Right lobe of liver (tissue), 6 donors: Measurements from ENCODE around the gene SERPINB8. TPM values are rescaled to one million over a fixed set of nuclear protein-coding genes. Genes with fewer than 3 reads are reported as not detected.

Experiments
- ATAC-seq, 4 donors: fragments of 200-7000 bp; cut with Tn5 transposase; one replicate each; pipeline ENCODE4 v1.9.1; 2020; ENCODE audit warnings: mild to moderate bottlenecking in 4 of 4, moderate library complexity in 4 of 4
- DNase-seq, 3 donors: peaks; one replicate each; pipeline ENCODE4 v3.0.0-alpha.2; 2020
- H3K27ac ChIP-seq, 3 donors: fragments of 200-600 bp; one replicate each; pipeline ENCODE4 v1.8.0; 2022
- H3K27me3 ChIP-seq, 2 donors: fragments of 200-600 bp; one replicate each; pipeline ENCODE4 v1.8.0; 2022
- H3K36me3 ChIP-seq, 4 donors: fragments of 200-600 bp; sonication (generic) in 1 of 4; one replicate each; pipeline versions ENCODE4 v1.5.1 to v1.8.0; 2017 to 2022; ENCODE audit warnings: control low read depth in 1 of 4
- H3K4me1 ChIP-seq, 4 donors: fragments of 200-600 bp; sonication (generic) in 1 of 4; one replicate each; pipeline versions ENCODE4 v1.5.1 to v1.8.0; 2017 to 2022; ENCODE audit warnings: control low read depth in 1 of 4
- H3K4me3 ChIP-seq, 3 donors: fragments of 200-600 bp; one replicate each; pipeline ENCODE4 v1.8.0; 2022
- H3K9me3 ChIP-seq, 4 donors: fragments of 200-600 bp; sonication (generic) in 1 of 4; one replicate each; pipeline versions ENCODE4 v1.5.1 to v1.8.0; 2017 to 2022; ENCODE audit warnings: control low read depth in 1 of 4
- POLR2A ChIP-seq: fragments of 450-650 bp; IDR thresholded peaks from one replicate; pipeline ENCODE4 v1.6.1; 2017; ENCODE audit warnings: antibody characterized with exemption, mild to moderate bottlenecking
- WGBS: methylation state at CpG from one replicate; pipeline ENCODE4 v1.1.6; 2018; ENCODE audit warnings: low coverage, low lambda C conversion rate; ENCODE audit not compliant: insufficient coverage; ENCODE audit errors: missing lambda C conversion rate; 5-methylcytosine and 5-hydroxymethylcytosine counted together
- intact Hi-C, 2 donors: fragments of 100-400 bp; cut with DNase I; formaldehyde crosslinking; loops; one replicate each; pipeline versions ENCODE4 v1.11.2 to v1.14.1; 2022
- total RNA-seq, 6 experiments: library from RNA; depleted of rRNA in 2 of 6; stranded (reverse); fragments of >200 nt in 2 of 6; fragmentation: NEBNext Ultra II Directional in 3 of 6; extraction: Animal tissue kit (Norgen Biotek cat#: 25700) in 3 of 6; gene quantifications; one replicate each; pipeline versions ENCODE4 v1.1.0 to v1.2.4, GENCODE V29; 2016 to 2023
- TF ChIP-seq, protein P1 (sequence below), 4 donors: fragments of 200-600 bp in 3 of 4; fragments of 450-650 bp in 1 of 4; IDR thresholded peaks; one replicate each; pipeline versions ENCODE4 v1.5.1 to v1.8.0; 2016 to 2022; ENCODE audit warnings: antibody characterized with exemption in 4 of 4, mild to moderate bottlenecking in 2 of 4
- donor health status: DM: no; HTN: yes; CAD: no.
- donor health status: DM: no; HTN: no; CAD: no.
- donor health status: DM: no; HTN: no; CAD: no.
- donor health status: DM: no; HTN: yes; CAD: no.
- donor health status: DM: no; HTN: yes; CAD: no.

Gene SERPINB8
- total RNA-seq, 6 experiments from 2014 or later: 2.8 to 44.2 (median 16.8) TPM

DNA sequence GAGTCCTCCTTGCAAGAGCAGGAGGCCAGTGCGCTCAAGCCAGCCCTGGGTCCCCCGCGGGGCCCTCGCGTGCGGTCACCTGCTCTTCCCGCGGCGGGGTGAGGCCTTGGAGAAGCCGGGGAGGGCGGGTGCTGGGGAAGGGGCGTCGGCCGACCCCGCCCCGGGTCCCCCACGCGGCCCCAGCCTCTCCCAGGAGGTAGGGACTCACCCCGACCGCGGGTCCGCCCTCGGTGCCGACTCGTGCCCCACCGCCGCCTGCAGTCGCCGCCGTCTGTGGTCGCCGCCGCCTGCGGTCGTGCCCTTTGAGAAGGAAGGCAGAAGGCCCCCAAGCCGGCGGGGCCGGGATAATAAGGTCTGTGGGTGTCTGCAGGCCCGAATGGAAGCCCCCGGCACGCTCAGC lies 32.7 kb downstream of the SERPINB8 start:
- peak in 1 of 4 donors; percentile 25 for ATAC-seq

DNA sequence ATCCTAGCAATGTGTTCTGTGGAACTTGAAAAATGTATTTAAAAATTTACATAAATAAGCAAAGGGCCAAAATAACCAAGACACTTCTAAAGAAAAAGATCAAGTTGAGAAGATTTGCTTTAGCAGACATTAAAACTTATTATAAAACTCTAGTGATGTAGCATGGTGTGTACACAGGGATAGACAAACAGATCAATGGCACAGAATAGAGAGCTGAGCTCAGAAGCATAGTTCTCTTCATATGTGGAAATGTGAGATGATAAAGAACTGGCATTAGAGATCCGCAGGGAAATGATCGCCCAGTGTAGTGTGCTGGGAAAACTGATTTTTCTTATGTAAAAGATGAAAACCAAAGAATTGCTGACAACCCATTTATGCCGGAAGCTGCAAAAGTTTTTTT lies 39.4 kb downstream of the SERPINB8 start:
- H3K36me3 ChIP-seq: no peaks in the 10 kb centered on the region
- no peak overlapping the region for H3K27ac ChIP-seq
- intact Hi-C loops: no loop called here
- H3K9me3 ChIP-seq: no peaks in the 10 kb centered on the region
- 39% methylated on average over 3 of the region's 3 CpGs for WGBS
- no peak overlapping the region for H3K4me3 ChIP-seq
- H3K4me1 ChIP-seq: peaks cover 0 to 4% (median 0%) of the 10 kb centered on the region in 4 donors
- no peaks in the 10 kb centered on the region for H3K27me3 ChIP-seq
- TF ChIP-seq, protein P1, sequence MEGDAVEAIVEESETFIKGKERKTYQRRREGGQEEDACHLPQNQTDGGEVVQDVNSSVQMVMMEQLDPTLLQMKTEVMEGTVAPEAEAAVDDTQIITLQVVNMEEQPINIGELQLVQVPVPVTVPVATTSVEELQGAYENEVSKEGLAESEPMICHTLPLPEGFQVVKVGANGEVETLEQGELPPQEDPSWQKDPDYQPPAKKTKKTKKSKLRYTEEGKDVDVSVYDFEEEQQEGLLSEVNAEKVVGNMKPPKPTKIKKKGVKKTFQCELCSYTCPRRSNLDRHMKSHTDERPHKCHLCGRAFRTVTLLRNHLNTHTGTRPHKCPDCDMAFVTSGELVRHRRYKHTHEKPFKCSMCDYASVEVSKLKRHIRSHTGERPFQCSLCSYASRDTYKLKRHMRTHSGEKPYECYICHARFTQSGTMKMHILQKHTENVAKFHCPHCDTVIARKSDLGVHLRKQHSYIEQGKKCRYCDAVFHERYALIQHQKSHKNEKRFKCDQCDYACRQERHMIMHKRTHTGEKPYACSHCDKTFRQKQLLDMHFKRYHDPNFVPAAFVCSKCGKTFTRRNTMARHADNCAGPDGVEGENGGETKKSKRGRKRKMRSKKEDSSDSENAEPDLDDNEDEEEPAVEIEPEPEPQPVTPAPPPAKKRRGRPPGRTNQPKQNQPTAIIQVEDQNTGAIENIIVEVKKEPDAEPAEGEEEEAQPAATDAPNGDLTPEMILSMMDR (IDR thresholded peaks at IDR 0.05): no peak
- no peak for TF ChIP-seq POLR2A
- ATAC-seq (peak; percentile 64 to 95 (median 72)), DNase-seq (no peak)

More for the DNA sequence above, 32.7 kb downstream of the SERPINB8 start:
- H3K27me3 ChIP-seq: no peaks in the 10 kb centered on the region
- H3K27ac ChIP-seq: no peak overlapping the region
- H3K4me3 ChIP-seq: no peak overlapping the region
- no peak for DNase-seq
- no peaks in the 10 kb centered on the region for H3K4me1 ChIP-seq
- WGBS: 60% methylated on average over 1 of the region's 41 CpGs
- intact Hi-C loops: no loop called here
- no peaks in the 10 kb centered on the region for H3K9me3 ChIP-seq
- TF ChIP-seq, protein P1 (IDR thresholded peaks at IDR 0.05): no peak
- no peak for TF ChIP-seq POLR2A
- H3K36me3 ChIP-seq: no peaks in the 10 kb centered on the region

DNA sequence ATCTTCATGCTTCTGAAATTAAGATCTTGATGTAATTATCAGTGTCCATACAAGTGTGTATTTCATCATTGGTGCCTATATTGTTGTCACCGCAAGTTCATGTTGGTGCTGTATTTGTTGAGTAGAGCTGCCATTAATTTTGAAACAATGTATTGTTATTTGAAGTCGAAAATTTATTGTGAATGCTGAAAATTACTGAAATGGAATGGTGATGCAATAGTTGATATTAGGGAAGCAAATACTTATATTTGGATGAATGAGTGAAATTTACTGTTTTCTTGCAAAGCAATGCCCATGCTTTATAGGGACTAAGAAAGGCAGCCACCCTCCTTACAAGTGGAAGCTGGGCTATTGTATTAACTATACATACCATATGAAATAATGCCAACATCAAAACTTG lies 41.6 kb downstream of the SERPINB8 start:
- intact Hi-C loops: no loop called here
- Histone ChIP-seq H3K4me3 (no peak overlapping the region), H3K4me1 (peaks cover 0 to 4% (median 0%) of the 10 kb centered on the region in 4 donors), H3K27me3 (no peaks in the 10 kb centered on the region), H3K9me3 (no peaks in the 10 kb centered on the region), H3K27ac (no peak overlapping the region), H3K36me3 (no peaks in the 10 kb centered on the region)
- no peak for DNase-seq
- TF ChIP-seq, protein P1 (IDR thresholded peaks at IDR 0.05): no peak
- TF ChIP-seq POLR2A: no peak
- no peak for ATAC-seq
- WGBS: 75% methylated on average over 2 of the region's 2 CpGs

DNA sequence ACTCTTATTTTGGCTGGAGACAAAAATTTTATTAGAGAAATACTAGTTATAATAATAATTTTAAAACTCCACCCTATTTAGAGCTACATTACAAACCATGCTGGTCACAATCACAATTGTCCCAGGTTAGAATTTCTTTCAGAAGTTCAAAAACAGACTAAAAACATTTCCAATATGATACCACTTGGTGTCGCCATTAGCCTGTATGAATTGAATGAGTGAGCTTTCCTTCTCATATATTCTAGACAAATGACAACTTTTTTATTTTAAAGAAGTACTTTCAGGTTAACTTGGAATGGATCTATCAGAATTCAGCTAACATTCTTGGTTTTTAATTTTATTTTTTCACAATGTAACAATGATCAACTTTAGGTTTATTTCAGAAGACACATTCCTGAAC lies 48.0 kb downstream of the SERPINB8 start:
- intact Hi-C loops: no loop called here
- TF ChIP-seq, protein P1 (IDR thresholded peaks at IDR 0.05): peak; percentile 44 to 60 (median 50)
- no peak for TF ChIP-seq POLR2A

More for the DNA sequence above, 48.0 kb downstream of the SERPINB8 start:
- no peak overlapping the region for H3K27ac ChIP-seq
- no peaks in the 10 kb centered on the region for H3K36me3 ChIP-seq
- WGBS: 0% methylated on average over 1 of the region's 1 CpG
- no peak overlapping the region for H3K4me3 ChIP-seq
- no peak for DNase-seq
- H3K9me3 ChIP-seq: no peaks in the 10 kb centered on the region
- no peaks in the 10 kb centered on the region for H3K4me1 ChIP-seq
- H3K27me3 ChIP-seq: no peaks in the 10 kb centered on the region
- peak in 2 of 4 donors; percentile 52 to 53 for ATAC-seq
